GM19468 (cell line): ENCODE results near the gene GNB1L.

ENCODE experiments used
- ATAC-seq: cut with Tn5 transposase; IDR thresholded peaks from one replicate; pipeline ENCODE4 v1.9.1; 2021; ENCODE audit warnings: mild to moderate bottlenecking, moderate library complexity, moderate number of reproducible peaks; ENCODE audit not compliant: unreplicated experiment; ENCODE audit errors: extremely low read depth

GNB1L gene

GRCh38 chr22:19831016-19831415 is 23.7 kb downstream of the GNB1L start:
- no peak for ATAC-seq

- ATAC-seq = no peak
These were observed 26.7 kb downstream of the GNB1L start for GRCh38 chr22:19828035-19828401.

DNA sequence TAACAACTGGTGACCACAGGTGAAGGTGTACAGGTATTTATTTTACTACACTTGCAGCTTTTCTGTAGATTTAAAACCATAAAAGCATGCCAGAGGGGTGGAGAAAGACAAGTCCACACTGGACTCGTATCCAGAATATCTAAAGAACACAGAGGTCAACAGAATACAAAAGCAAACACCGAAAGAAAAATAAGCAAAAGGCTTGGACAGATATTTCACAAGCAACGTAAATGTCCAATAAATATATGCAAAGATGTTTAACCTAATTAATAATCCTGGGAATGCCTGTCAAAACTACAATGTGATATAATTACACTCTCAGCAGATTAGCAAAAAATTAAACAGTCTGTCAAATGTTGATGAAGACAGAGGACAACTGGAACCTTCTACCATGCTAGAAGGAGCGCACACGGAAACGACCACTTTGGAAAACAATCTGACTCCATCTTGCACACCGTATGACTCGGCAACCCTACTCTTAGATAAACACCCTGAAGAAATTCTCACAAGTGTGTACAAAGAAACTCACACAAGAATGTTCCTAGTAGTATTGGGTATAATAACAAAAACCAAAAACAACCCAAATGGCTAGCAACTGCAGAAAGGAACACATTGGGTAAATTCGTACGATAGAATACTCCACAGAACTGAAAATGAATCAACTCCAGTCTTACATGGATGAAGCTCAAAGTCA is 27.2 kb downstream of the GNB1L start:
- ATAC-seq = no peak

- no peak for ATAC-seq
These were observed 28.1 kb downstream of the GNB1L start for GRCh38 chr22:19826619-19826950.

- ATAC-seq = no peak
These were observed 28.6 kb downstream of the GNB1L start for GRCh38 chr22:19825904-19826618.

DNA sequence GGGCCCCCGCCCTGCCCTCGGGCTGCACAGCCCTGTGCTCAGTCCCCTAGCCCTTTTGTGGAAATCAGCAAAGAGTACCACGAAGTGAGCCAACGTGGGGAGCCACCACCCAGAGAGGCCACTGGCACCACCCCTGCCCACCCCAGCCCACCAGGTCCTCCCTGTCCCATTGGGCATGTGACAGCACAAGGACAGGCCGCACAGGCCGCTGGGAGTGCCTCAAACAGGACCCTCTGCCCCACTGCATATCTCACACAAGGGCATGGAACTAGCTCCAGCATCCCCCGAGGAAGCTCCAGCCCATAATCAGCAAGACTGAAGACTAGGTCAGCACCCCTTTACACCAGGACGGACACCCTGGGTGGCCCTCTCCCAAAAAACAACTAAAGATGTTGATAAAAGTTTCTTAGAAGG is 29.7 kb downstream of the GNB1L start:
- ATAC-seq = no peak

GRCh38 chr22:19824212-19824925 is 30.3 kb downstream of the GNB1L start:
- no peak for ATAC-seq

DNA sequence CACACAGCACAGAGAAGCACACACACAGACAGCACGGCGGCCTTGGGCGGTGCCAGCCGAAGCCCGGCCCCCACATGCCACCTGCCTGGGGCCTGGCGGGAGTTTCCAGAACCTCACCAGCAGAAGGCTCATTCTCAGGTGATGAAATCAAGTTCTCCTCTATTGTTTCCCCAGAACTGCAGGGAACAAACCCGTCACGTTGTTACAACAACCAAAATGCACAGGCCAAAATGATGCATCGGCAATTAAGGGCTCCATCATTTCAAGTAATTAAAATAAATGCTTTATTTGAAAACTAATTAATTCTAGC is 30.8 kb downstream of the GNB1L start:
- no peak for ATAC-seq

DNA sequence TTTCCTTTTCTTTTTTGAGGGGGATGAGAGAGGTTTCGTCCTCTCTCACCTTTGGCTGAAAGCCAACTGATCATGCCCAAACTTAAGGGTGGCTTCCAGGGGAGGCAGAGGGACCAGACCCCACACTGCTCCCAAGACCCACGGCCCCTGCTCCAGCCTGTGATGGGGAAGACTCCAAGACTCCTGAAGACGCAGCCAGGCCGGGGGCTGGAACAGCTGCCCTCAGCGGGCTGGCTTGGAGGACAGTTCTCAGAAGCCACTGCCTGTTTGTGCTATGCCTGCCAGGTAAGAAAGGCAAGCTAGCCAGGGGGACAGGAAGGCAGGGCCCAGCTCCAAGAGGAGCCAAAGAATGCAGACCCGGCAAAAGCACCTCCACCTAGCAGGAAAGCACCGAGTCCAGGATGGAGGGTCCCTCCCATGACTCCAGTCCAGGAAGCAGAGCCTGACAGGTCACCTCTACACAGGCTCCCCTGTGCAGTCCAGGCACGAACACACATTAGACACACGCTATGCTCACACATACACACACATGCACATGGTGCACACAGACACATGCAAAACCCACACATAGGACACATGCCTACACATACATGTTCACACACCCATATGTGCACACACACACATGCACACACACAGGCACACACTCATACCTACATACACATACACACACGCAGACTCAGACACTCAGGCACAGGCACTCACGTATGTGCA is 31.3 kb downstream of the GNB1L start:
- no peak for ATAC-seq

- ATAC-seq = no peak
These were observed 32.2 kb downstream of the GNB1L start for GRCh38 chr22:19822301-19823117.

- ATAC-seq = no peak
These were observed 33.0 kb downstream of the GNB1L start for GRCh38 chr22:19821523-19822300.

- ATAC-seq = no peak
These were observed 33.7 kb downstream of the GNB1L start for GRCh38 chr22:19820880-19821522.

GRCh38 chr22:19819911-19820879 is 34.5 kb downstream of the GNB1L start:
- no peak for ATAC-seq

DNA sequence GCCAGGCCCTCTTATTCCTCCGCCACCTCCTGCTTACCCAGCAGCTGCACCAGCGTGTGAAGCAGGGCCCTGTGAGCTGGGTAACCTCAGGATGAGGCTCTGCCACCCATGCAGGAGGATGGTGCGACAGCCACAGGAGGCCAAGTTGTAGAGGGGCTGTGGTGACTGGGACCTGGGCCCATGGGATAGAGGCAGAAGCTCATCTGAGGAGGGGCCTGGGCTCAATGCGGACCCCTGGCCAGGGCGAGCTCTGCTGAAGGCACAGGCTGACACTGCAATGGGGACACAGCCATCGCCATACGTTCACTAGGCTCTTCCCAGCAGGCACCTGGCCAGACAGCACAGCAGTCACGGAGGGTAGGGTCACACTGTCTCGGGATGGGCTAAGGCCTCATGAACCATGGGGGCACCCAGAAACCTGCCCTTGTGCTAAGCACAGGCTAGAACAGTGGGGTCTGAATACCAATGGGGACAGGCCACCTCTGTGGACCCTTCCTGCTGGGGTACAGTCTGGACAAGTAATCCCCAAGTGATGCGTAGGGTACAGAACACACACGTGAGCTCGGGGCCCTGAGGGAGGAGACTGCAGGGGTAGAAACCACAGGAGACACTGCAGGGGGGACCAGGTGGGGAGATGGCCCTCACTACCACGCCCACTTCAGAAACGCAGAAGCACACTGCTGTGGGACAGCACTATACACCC is 35.3 kb downstream of the GNB1L start:
- ATAC-seq = no peak

GRCh38 chr22:19818324-19819207 is 36.1 kb downstream of the GNB1L start:
- no peak for ATAC-seq

- ATAC-seq = no peak
These were observed 38.1 kb downstream of the GNB1L start for GRCh38 chr22:19816372-19817119.
